Measurements from ENCODE around the gene YDJC. TPM values are rescaled to one million over a fixed set of nuclear protein-coding genes. Genes with fewer than 3 reads are reported as not detected.

The YDJC gene
- total and polyA plus RNA-seq, 2 of the 4 experiments (the other 2 are of a cell fraction): 8.1 to 23.6 TPM

GRCh38 chr22:21663738-21664137 is 33.9 kb upstream of the YDJC start:
- Histone ChIP-seq H2BK20ac (ENCODE audit: low read depth, low read length) (no peak overlapping the region), H3K36me3 (ENCODE audit: control insufficient read depth, insufficient read depth, low read length) (no peaks in the 10 kb centered on the region), H2AFZ (replicated peaks; ENCODE audit: low read length, poor library complexity) (no peak overlapping the region), H2BK5ac (ENCODE audit: low read depth, low read length, poor library complexity, severe bottlenecking) (no peak overlapping the region), H2AK5ac (ENCODE audit: low read depth, low read length) (no peak overlapping the region), H2BK120ac (ENCODE audit: low read depth, low read length) (no peak overlapping the region), H3K9me3 (ENCODE audit: control insufficient read depth, insufficient read depth, low read length) (no peaks in the 10 kb centered on the region), H3K14ac (replicated peaks; ENCODE audit: low read depth, low read length) (no peak overlapping the region), H3K27me3 (ENCODE audit: control insufficient read depth, insufficient read depth, low read length) (peaks cover 4% of the 10 kb centered on the region; the same call in 1 of the 2 replicates), H3K79me1 (ENCODE audit: low read depth in 1 of 2, low read length in 2 of 2) (peaks cover 10 to 22% of the 10 kb centered on the region in 2 experiments), H3K27ac (ENCODE audit: insufficient read depth, low read length) (no peak overlapping the region), H3K56ac (ENCODE audit: extremely low read depth, insufficient read depth, low read length) (no peak overlapping the region), H4K91ac (ENCODE audit: insufficient read depth, low read depth, low read length) (no peak overlapping the region), H3K9ac (ENCODE audit: low read depth, low read length) (no peak overlapping the region), H4K5ac (ENCODE audit: low read depth, low read length) (no peak overlapping the region), H4K8ac (ENCODE audit: low read depth in 2 of 2, low read length in 2 of 2) (no peak overlapping the region), H3K4ac (ENCODE audit: low read depth, low read length) (no peak overlapping the region), H4K20me1 (ENCODE audit: insufficient read depth, low read length) (no peaks in the 10 kb centered on the region; the same call in 1 of the 2 replicates), H3K23ac (ENCODE audit: low read depth, low read length) (no peak overlapping the region), H2AK9ac (replicated peaks; ENCODE audit: low read depth, low read length, poor library complexity) (peak overlapping the region; percentile 71), H3K4me3 (ENCODE audit: insufficient read depth, low read depth, low read length) (no peak overlapping the region), H3K18ac (ENCODE audit: low read depth, low read length) (no peak overlapping the region), H3K4me2 (ENCODE audit: low read depth, low read length) (no peak overlapping the region), H3K4me1 (ENCODE audit: control insufficient read depth, insufficient read depth, low read length) (peaks cover 2% of the 10 kb centered on the region), H3K9me1 (ENCODE audit: insufficient read depth, low read length) (peaks cover 3% of the 10 kb centered on the region; the same call in 1 of the 2 replicates), H2BK15ac (ENCODE audit: low read depth, low read length) (no peak overlapping the region)
- in situ Hi-C loops (cut with MboI; ENCODE audit: low sequenced_read_pairs) (no loop called here), dilution Hi-C loops (cut with HindIII; ENCODE audit: low sequenced_read_pairs, unreplicated experiment) (no loop called here), intact Hi-C loops (cut with micrococcal nuclease) (no loop called here)
- no peak for DNase-seq
- 67% methylated on average over 1 of the region's 2 CpGs; no CpG with 5 or more reads in 1 of the 2 experiments for WGBS, 2 experiments (ENCODE audit: extremely low coverage in 2 of 2, insufficient read length in 1 of 2)
- TF ChIP-seq POLR2A (IDR thresholded peaks at IDR 0.05; ENCODE audit: low read depth, low read length) (no peak), CTCF (conservative IDR thresholded peaks at IDR 0.05; ENCODE audit: low read depth, low read length) (no peak), NFE2L2 (IDR thresholded peaks at IDR 0.05; ENCODE audit: low read depth, low read length) (no peak), RAD21 (IDR thresholded peaks at IDR 0.05; ENCODE audit: low read length) (no peak), MAFK (IDR thresholded peaks at IDR 0.05; ENCODE audit: low read depth, low read length) (no peak), CEBPB (IDR thresholded peaks at IDR 0.05; ENCODE audit: low read depth, low read length) (no peak), RFX5 (IDR thresholded peaks at IDR 0.05; ENCODE audit: low read depth, low read length) (no peak), RCOR1 (IDR thresholded peaks at IDR 0.05; ENCODE audit: insufficient replicate concordance, low read length) (no peak), SMC3 (IDR thresholded peaks at IDR 0.05; ENCODE audit: low read depth, low read length) (no peak), MXI1 (IDR thresholded peaks at IDR 0.05; ENCODE audit: borderline replicate concordance, low read depth, low read length) (no peak), FOS (IDR thresholded peaks at IDR 0.05; ENCODE audit: low read depth, low read length) (no peak)
- no TSS peak for BruUV-seq (replicated peaks)
- ChIA-PET POLR2A (ENCODE audit: unreplicated experiment) (no interaction called here), CTCF (no interaction called here)
- ATAC-seq (ENCODE audit: low read depth): no peak

Data from IMR-90 (cell line).